A549 (cell line): ENCODE results near the gene OR6A2. TPM values are rescaled to one million over a fixed set of nuclear protein-coding genes. Genes with fewer than 3 reads are reported as not detected.

ENCODE experiments used
- ATAC-seq, 2 experiments: fragments of 200-7000 bp in 1 of 2; fragments of >200 bp in 1 of 2; cut with Nextera tagmentation in 1 of 2; cut with Tn5 transposase in 1 of 2; 3 replicates each; pipeline versions ENCODE4 v1.8.0 to v1.9.1; 2018 to 2020; ENCODE audit warnings: mild to moderate bottlenecking in 1 of 2, moderate library complexity in 1 of 2
- CTCF ChIA-PET: fragments of 300-600 bp; sonication (Branson Sonifier 250); formaldehyde crosslinking; extraction: SDS; loops from one replicate; lab custom pipeline; 2021; ENCODE audit warnings: antibody characterized with exemption, inconsistent platforms; lab: Yijun Ruan, JAX
- POLR2A ChIA-PET: fragments of 350-600 bp; formaldehyde crosslinking; extraction: SDS; loops from one replicate; lab custom pipeline; 2021; ENCODE audit warnings: antibody characterized with exemption, inconsistent platforms; lab: Yijun Ruan, JAX
- DNase-seq, 2 experiments: peaks; one replicate each; pipeline versions ENCODE4 v3.0.0 to v3.0.0-alpha.2; 2011 to 2016; ENCODE audit warnings: low read depth in 1 of 2, low spot score in 1 of 2
- FAIRE-seq: peaks from 2 replicates; lab custom pipeline; 2011; peaks lifted over from hg19 to GRCh38; lab: Jason Lieb, UNC
- H3K27ac ChIP-seq, 2 experiments: fragments of >200 bp; sonication (Bioruptor Twin); formaldehyde crosslinking; 3 replicates each; pipeline ENCODE4 v1.5.1; 2016 to 2017
- H3K4me1 ChIP-seq: fragments of >200 bp; sonication (Bioruptor Twin); formaldehyde crosslinking; 3 replicates; pipeline ENCODE4 v1.6.1; 2016
- H3K4me2 ChIP-seq: fragments of >200 bp; sonication (Bioruptor Twin); formaldehyde crosslinking; 3 replicates; pipeline ENCODE4 v1.6.1; 2016
- H3K4me3 ChIP-seq: fragments of >200 bp; sonication (Bioruptor Twin); formaldehyde crosslinking; 3 replicates; pipeline ENCODE4 v1.5.1; 2016
- H3K9me3 ChIP-seq: fragments of >200 bp; sonication (Bioruptor Twin); formaldehyde crosslinking; 3 replicates; pipeline ENCODE4 v1.6.1; 2016
- BHLHE40 ChIP-seq: IDR thresholded peaks from 2 replicates; pipeline ENCODE4 v1.6.1; 2012; ENCODE audit warnings: low read depth, low read length, inconsistent platforms
- CBX2 ChIP-seq: fragments of 200-600 bp; sonication (generic); IDR thresholded peaks from 2 replicates; pipeline ENCODE4 v1.6.1; 2016; ENCODE audit warnings: low read depth, mild to moderate bottlenecking, borderline replicate concordance
- CBX8 ChIP-seq: fragments of 200-600 bp; sonication (generic); IDR thresholded peaks from 2 replicates; pipeline ENCODE4 v1.6.1; 2016
- EP300 ChIP-seq, 2 experiments: fragments of >200 bp; sonication (Bioruptor Twin); formaldehyde crosslinking; IDR thresholded peaks; 2 replicates in 1 of 2; 3 replicates in 1 of 2; pipeline ENCODE4 v1.6.1; 2016 to 2017
- ESRRA ChIP-seq: fragments of 150-350 bp; IDR thresholded peaks from 2 replicates; pipeline ENCODE4 v1.6.1; 2014; ENCODE audit warnings: mild to moderate bottlenecking, low read length, borderline replicate concordance
- FOSB ChIP-seq: fragments of 250-450 bp; sonication (Bioruptor Pico); IDR thresholded peaks from 2 replicates; pipeline ENCODE4 v1.5.0; 2020; ENCODE audit warnings: mild to moderate bottlenecking, moderate library complexity
- FOSL2 ChIP-seq, 2 experiments: fragments of 450-650 bp in 1 of 2; fragments of >200 bp in 1 of 2; sonication (Bioruptor Twin) in 1 of 2; formaldehyde crosslinking; IDR thresholded peaks; 2 replicates each; pipeline versions ENCODE4 v1.5.0 to v1.6.1; 2016 to 2020; ENCODE audit warnings: mild to moderate bottlenecking in 1 of 2, moderate library complexity in 1 of 2
- HDAC2 ChIP-seq: fragments of 200-600 bp; sonication (generic); IDR thresholded peaks from 2 replicates; pipeline ENCODE4 v1.6.1; 2016
- HEYL ChIP-seq: fragments of 250-450 bp; sonication (Bioruptor Pico); IDR thresholded peaks from 2 replicates; pipeline ENCODE4 v1.8.0; 2021; ENCODE audit warnings: mild to moderate bottlenecking, moderate library complexity
- HOXA7 ChIP-seq: fragments of 250-450 bp; sonication (Bioruptor Pico); IDR thresholded peaks from 2 replicates; pipeline ENCODE4 v1.5.0; 2020; ENCODE audit warnings: mild to moderate bottlenecking, moderate library complexity
- HOXB5 ChIP-seq: fragments of 250-450 bp; sonication (Bioruptor Pico); IDR thresholded peaks from 2 replicates; pipeline ENCODE4 v1.5.0; 2020; ENCODE audit warnings: mild to moderate bottlenecking, moderate library complexity
- NR3C1 ChIP-seq: fragments of >200 bp; sonication (Bioruptor Twin); formaldehyde crosslinking; IDR thresholded peaks from 3 replicates; pipeline ENCODE4 v1.6.1; 2017
- POLR2AphosphoS2 ChIP-seq: conservative IDR thresholded peaks from 2 replicates; pipeline ENCODE4 v1.6.1; 2012; ENCODE audit warnings: low read length, improper control_type of control experiment, inconsistent platforms
- RCOR1 ChIP-seq: fragments of 150-350 bp; IDR thresholded peaks from 2 replicates; pipeline ENCODE4 v1.6.1; 2014; ENCODE audit warnings: antibody characterized with exemption, low read length, low read depth
- SREBF2 ChIP-seq: fragments of 450-650 bp; IDR thresholded peaks from 2 replicates; pipeline ENCODE4 v1.6.1; 2014; ENCODE audit warnings: mild to moderate bottlenecking, moderate library complexity
- ZC3H11A ChIP-seq: fragments of 450-650 bp; IDR thresholded peaks from 2 replicates; pipeline ENCODE4 v1.6.1; 2014; ENCODE audit warnings: antibody characterized with exemption, mild to moderate bottlenecking
- ZFP36 ChIP-seq: fragments of 450-650 bp; IDR thresholded peaks from 2 replicates; pipeline ENCODE4 v1.6.1; 2014; ENCODE audit warnings: borderline replicate concordance; ENCODE audit not compliant: partially characterized antibody
- ZNF302 ChIP-seq: fragments of 250-450 bp; sonication (Bioruptor Pico); IDR thresholded peaks from 2 replicates; pipeline ENCODE4 v1.9.0; 2021; ENCODE audit warnings: inconsistent platforms, mild to moderate bottlenecking, moderate library complexity
- ZSCAN20 ChIP-seq: fragments of 250-450 bp; sonication (Bioruptor Pico); IDR thresholded peaks from 2 replicates; pipeline ENCODE4 v1.8.0; 2022; ENCODE audit warnings: mild to moderate bottlenecking, moderate library complexity
- WGBS: methylation state at CpG from one replicate; pipeline ENCODE4 v1.1.6; 2017; ENCODE audit errors: missing lambda C conversion rate; 5-methylcytosine and 5-hydroxymethylcytosine counted together
- polyA plus RNA-seq, 4 experiments: library from polyadenylated mRNA; depleted of rRNA in 3 of 4; stranded (reverse); fragments of >200 nt; fragmentation: RNase III in 1 of 4; extraction: RNeasy Plus Mini Kit Qiagen cat#74134 plus additional on column Dnase treatment in 1 of 4; gene quantifications; 2 replicates in 3 of 4; 3 replicates in 1 of 4; pipeline ENCODE4 v1.2.3, GENCODE V29; 2011 to 2017
- TF ChIP-seq, protein P1 (sequence below): IDR thresholded peaks from 2 replicates; pipeline ENCODE4 v1.6.1; 2012
- TF ChIP-seq, protein P2 (sequence below): fragments of 250-450 bp; sonication (Bioruptor Pico); IDR thresholded peaks from 2 replicates; pipeline ENCODE4 v1.5.0; 2021; ENCODE audit warnings: mild to moderate bottlenecking, moderate library complexity, borderline replicate concordance
- TF ChIP-seq, protein P3 (sequence below): fragments of 200-600 bp; sonication (generic); IDR thresholded peaks from 2 replicates; pipeline ENCODE4 v1.6.1; 2016; ENCODE audit warnings: antibody characterized with exemption, mild to moderate bottlenecking, moderate library complexity
- TF ChIP-seq, protein P4 (sequence below): fragments of >200 bp; sonication (Bioruptor Twin); formaldehyde crosslinking; IDR thresholded peaks from 3 replicates; pipeline ENCODE4 v1.6.1; 2016
- TF ChIP-seq, protein P5 (sequence below): fragments of 450-650 bp; IDR thresholded peaks from 2 replicates; pipeline ENCODE4 v1.6.1; 2014; ENCODE audit warnings: antibody characterized with exemption
- TF ChIP-seq, protein P6 (sequence below): fragments of 250-450 bp; sonication (Bioruptor Pico); IDR thresholded peaks from 2 replicates; pipeline ENCODE4 v1.5.0; 2020; ENCODE audit warnings: low read depth, mild to moderate bottlenecking, moderate library complexity

Gene OR6A2
- polyA plus RNA-seq, 2 of the 4 experiments (the other 2 are of a cell fraction): 0.01 TPM; not detected in 1

DNA sequence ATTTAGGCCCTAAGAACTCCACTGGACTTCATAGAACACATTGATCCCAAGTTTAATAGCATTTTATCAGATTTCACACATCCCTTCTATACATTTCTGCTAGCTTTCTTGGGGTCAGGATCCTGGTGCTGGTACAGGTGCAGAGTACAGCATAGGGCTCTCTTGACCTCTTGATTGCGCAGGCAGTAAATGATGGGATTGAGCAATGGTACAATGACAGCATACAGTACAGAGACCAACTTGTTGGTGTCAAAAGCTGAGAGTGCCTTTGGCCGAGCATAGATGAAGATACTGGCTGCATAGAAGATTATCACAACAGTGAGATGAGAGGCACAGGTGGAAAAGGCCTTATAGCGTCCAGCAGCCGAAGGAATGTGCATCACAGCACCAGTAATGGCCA lies 4.8 kb downstream of the OR6A2 start:
- ATAC-seq (no peak), DNase-seq (no peak), FAIRE-seq (no peak)
- TF ChIP-seq CBX8 (no peak), ESRRA (no peak), HEYL (CRISPR knock-in tag) (no peak), CBX2 (no peak), HDAC2 (no peak), SREBF2 (no peak), RCOR1 (no peak), HOXB5 (no peak), FOSL2 (IDR thresholded peaks at IDR 0.05) (no peak), FOSL2 (CRISPR knock-in tag; IDR thresholded peaks at IDR 0.05) (no peak)
- TF ChIP-seq, protein P1, sequence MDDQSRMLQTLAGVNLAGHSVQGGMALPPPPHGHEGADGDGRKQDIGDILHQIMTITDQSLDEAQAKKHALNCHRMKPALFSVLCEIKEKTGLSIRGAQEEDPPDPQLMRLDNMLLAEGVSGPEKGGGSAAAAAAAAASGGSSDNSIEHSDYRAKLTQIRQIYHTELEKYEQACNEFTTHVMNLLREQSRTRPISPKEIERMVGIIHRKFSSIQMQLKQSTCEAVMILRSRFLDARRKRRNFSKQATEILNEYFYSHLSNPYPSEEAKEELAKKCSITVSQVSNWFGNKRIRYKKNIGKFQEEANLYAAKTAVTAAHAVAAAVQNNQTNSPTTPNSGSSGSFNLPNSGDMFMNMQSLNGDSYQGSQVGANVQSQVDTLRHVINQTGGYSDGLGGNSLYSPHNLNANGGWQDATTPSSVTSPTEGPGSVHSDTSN: no peak
- Histone ChIP-seq H3K4me3 (no peak overlapping the region), H3K9me3 (no peaks in the 10 kb centered on the region), H3K4me1 (no peaks in the 10 kb centered on the region), H3K27ac (no peak overlapping the region), H3K4me2 (no peak overlapping the region)
- POLR2A ChIA-PET: no interaction called here
- WGBS: 10% methylated on average over 4 of the region's 4 CpGs
- CTCF ChIA-PET: interaction anchor here (0.6 to 1.0 kb wide), 2 partner anchors 18 to 204 kb away, joined by 3 read pairs; no protein-coding TSS in a partner anchor

DNA sequence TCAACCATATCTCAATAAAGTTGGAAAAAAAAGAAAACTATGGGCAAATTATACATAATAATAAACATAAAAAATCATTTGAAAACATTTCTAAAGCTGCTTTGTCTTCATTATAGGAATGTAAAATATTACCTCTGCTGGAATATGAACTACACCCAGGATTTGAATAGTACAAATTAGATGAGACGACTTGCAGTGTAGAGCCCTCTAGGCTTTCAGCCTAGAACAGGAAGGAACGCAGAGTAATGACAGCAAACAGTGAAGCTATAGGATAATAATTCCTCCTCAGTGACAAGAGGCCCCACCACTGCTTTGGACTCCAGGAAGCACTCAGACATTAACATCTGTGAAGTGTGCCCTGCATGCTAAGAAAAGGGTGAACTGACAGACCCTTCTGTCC lies 8.9 kb downstream of the OR6A2 start:
- no peak for TF ChIP-seq ZFP36
- no peak for TF ChIP-seq CBX8
- 0% methylated on average over 2 of the region's 2 CpGs for WGBS

DNA sequence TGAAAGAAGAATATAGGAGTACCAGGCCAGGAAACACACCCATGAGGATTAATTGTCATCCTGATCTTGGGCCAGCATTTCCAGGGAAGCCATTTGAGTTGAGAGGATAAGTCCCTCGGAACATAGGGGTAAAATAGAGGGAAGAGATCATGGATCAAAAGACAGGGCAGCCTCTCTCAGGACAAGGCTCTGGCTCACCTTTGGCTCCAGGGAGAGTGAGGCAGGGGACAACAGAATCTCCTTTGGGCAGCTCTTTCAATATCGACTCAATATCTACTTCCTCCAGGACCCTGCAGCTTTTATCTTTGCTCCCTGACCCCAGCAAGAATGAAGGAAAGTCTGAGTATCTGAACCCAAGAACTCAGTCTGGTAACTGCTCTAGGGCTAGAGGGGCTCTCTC lies 16.8 kb downstream of the OR6A2 start, which contains the start of gene OR2AG1:
Gene OR2AG1, plus strand, starts transcription at position 301 of the 400 bp plus-strand sequence. CDS start 2,018 bp downstream, outside the sequence.
- DNase-seq (no peak), FAIRE-seq (no peak)
- TF ChIP-seq ZNF302 (CRISPR knock-in tag) (no peak), FOSB (CRISPR knock-in tag) (no peak), POLR2AphosphoS2 (no peak), EP300 (IDR thresholded peaks at IDR 0.05) (no peak), ZSCAN20 (no peak), ZC3H11A (no peak), HOXA7 (CRISPR knock-in tag) (no peak), BHLHE40 (no peak), NR3C1 (no peak)
- TF ChIP-seq, protein P2, sequence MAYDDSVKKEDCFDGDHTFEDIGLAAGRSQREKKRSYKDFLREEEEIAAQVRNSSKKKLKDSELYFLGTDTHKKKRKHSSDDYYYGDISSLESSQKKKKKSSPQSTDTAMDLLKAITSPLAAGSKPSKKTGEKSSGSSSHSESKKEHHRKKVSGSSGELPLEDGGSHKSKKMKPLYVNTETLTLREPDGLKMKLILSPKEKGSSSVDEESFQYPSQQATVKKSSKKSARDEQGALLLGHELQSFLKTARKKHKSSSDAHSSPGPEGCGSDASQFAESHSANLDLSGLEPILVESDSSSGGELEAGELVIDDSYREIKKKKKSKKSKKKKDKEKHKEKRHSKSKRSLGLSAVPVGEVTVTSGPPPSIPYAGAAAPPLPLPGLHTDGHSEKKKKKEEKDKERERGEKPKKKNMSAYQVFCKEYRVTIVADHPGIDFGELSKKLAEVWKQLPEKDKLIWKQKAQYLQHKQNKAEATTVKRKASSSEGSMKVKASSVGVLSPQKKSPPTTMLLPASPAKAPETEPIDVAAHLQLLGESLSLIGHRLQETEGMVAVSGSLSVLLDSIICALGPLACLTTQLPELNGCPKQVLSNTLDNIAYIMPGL: no peak
- TF ChIP-seq, protein P3, sequence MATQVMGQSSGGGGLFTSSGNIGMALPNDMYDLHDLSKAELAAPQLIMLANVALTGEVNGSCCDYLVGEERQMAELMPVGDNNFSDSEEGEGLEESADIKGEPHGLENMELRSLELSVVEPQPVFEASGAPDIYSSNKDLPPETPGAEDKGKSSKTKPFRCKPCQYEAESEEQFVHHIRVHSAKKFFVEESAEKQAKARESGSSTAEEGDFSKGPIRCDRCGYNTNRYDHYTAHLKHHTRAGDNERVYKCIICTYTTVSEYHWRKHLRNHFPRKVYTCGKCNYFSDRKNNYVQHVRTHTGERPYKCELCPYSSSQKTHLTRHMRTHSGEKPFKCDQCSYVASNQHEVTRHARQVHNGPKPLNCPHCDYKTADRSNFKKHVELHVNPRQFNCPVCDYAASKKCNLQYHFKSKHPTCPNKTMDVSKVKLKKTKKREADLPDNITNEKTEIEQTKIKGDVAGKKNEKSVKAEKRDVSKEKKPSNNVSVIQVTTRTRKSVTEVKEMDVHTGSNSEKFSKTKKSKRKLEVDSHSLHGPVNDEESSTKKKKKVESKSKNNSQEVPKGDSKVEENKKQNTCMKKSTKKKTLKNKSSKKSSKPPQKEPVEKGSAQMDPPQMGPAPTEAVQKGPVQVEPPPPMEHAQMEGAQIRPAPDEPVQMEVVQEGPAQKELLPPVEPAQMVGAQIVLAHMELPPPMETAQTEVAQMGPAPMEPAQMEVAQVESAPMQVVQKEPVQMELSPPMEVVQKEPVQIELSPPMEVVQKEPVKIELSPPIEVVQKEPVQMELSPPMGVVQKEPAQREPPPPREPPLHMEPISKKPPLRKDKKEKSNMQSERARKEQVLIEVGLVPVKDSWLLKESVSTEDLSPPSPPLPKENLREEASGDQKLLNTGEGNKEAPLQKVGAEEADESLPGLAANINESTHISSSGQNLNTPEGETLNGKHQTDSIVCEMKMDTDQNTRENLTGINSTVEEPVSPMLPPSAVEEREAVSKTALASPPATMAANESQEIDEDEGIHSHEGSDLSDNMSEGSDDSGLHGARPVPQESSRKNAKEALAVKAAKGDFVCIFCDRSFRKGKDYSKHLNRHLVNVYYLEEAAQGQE: no peak
- TF ChIP-seq, protein P4, sequence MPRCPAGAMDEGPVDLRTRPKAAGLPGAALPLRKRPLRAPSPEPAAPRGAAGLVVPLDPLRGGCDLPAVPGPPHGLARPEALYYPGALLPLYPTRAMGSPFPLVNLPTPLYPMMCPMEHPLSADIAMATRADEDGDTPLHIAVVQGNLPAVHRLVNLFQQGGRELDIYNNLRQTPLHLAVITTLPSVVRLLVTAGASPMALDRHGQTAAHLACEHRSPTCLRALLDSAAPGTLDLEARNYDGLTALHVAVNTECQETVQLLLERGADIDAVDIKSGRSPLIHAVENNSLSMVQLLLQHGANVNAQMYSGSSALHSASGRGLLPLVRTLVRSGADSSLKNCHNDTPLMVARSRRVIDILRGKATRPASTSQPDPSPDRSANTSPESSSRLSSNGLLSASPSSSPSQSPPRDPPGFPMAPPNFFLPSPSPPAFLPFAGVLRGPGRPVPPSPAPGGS: no peak
- TF ChIP-seq, protein P5, sequence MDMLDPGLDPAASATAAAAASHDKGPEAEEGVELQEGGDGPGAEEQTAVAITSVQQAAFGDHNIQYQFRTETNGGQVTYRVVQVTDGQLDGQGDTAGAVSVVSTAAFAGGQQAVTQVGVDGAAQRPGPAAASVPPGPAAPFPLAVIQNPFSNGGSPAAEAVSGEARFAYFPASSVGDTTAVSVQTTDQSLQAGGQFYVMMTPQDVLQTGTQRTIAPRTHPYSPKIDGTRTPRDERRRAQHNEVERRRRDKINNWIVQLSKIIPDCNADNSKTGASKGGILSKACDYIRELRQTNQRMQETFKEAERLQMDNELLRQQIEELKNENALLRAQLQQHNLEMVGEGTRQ: no peak
- TF ChIP-seq, protein P6, sequence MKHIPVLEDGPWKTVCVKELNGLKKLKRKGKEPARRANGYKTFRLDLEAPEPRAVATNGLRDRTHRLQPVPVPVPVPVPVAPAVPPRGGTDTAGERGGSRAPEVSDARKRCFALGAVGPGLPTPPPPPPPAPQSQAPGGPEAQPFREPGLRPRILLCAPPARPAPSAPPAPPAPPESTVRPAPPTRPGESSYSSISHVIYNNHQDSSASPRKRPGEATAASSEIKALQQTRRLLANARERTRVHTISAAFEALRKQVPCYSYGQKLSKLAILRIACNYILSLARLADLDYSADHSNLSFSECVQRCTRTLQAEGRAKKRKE (CRISPR knock-in tag): no peak

More for the DNA sequence above, 8.9 kb downstream of the OR6A2 start:
- no peak for ATAC-seq
- Histone ChIP-seq H3K9me3 (no peaks in the 10 kb centered on the region), H3K4me1 (no peaks in the 10 kb centered on the region), H3K4me3 (no peak overlapping the region), H3K4me2 (no peak overlapping the region), H3K27ac (no peak overlapping the region)
- CTCF ChIA-PET: interaction anchor here (0.5 to 1.4 kb wide), 4 partner anchors 9 to 855 kb away, joined by 3 to 5 read pairs (median 4); partner anchors contain the start of gene OR6A2
- no peak for DNase-seq
- no peak for FAIRE-seq
- POLR2A ChIA-PET: no interaction called here

More for the DNA sequence above, 16.8 kb downstream of the OR6A2 start, which contains the start of gene OR2AG1:
- H3K4me3 ChIP-seq: no peak within 1 kb of the TSS
- CTCF ChIA-PET: no interaction called here
- WGBS: 0% methylated on average over 2 of the region's 2 CpGs
- no peak within 1 kb of the TSS for H3K4me2 ChIP-seq
- H3K9me3 ChIP-seq: no peaks in the 10 kb centered on the region
- no peak within 1 kb of the TSS for H3K27ac ChIP-seq
- ATAC-seq: no peak
- H3K4me1 ChIP-seq: no peaks in the 10 kb centered on the region
- POLR2A ChIA-PET: no interaction called here
